Kidney (tissue), 14 donors: Measurements from ENCODE around the gene GRM7. TPM values are rescaled to one million over a fixed set of nuclear protein-coding genes. Genes with fewer than 3 reads are reported as not detected.

Source experiments
- DNase-seq, 5 donors: peaks; one replicate each; pipeline ENCODE4 v3.0.0-alpha.2; 2013 to 2020
- FAIRE-seq: peaks from 2 replicates; lab custom pipeline; 2012; peaks lifted over from hg19 to GRCh38; lab: Jason Lieb, UNC
- H3K27ac ChIP-seq, 2 donors: one replicate each; pipeline ENCODE4 v1.7.0; 2013; ENCODE audit warnings: low read depth in 2 of 2, low read length in 2 of 2, inconsistent platforms in 1 of 2
- H3K27me3 ChIP-seq: one replicate; pipeline ENCODE4 v1.7.1; 2013; ENCODE audit warnings: low read length, inconsistent platforms; ENCODE audit not compliant: control insufficient read depth, insufficient read depth
- H3K36me3 ChIP-seq, 3 donors: one replicate each; pipeline versions ENCODE4 v1.7.0 to v1.7.1; 2013; ENCODE audit warnings: low read length in 3 of 3, control low read depth in 1 of 3, inconsistent platforms in 1 of 3; ENCODE audit not compliant: insufficient read depth in 3 of 3, control insufficient read depth in 2 of 3
- H3K4me1 ChIP-seq, 3 donors: one replicate each; pipeline versions ENCODE4 v1.7.0 to v1.7.1; 2013; ENCODE audit warnings: low read length in 3 of 3, inconsistent platforms in 1 of 3, low read depth in 1 of 3; ENCODE audit not compliant: control insufficient read depth in 2 of 3, insufficient read depth in 2 of 3
- H3K4me3 ChIP-seq, 3 donors: one replicate each; pipeline versions ENCODE4 v1.7.0 to v1.8.1; 2013; ENCODE audit warnings: low read length in 3 of 3, control low read depth in 1 of 3, inconsistent platforms in 1 of 3
- H3K9ac ChIP-seq, 3 donors: one replicate each; pipeline versions ENCODE4 v1.7.0 to v1.7.1; 2013; ENCODE audit warnings: low read length in 3 of 3, control low read depth in 1 of 3, inconsistent platforms in 1 of 3
- H3K9me3 ChIP-seq, 3 donors: one replicate each; pipeline versions ENCODE4 v1.7.0 to v1.7.1; 2013; ENCODE audit warnings: low read length in 3 of 3, control low read depth in 1 of 3, inconsistent platforms in 1 of 3; ENCODE audit not compliant: control insufficient read depth in 2 of 3, insufficient read depth in 1 of 3
- CTCF ChIP-seq: IDR thresholded peaks from 3 replicates; pipeline ENCODE4 v1.5.1; 2012; ENCODE audit warnings: mild to moderate bottlenecking, moderate library complexity, borderline replicate concordance; ENCODE audit not compliant: insufficient read depth; ENCODE audit errors: extremely low read depth
- intact Hi-C: fragments of 100-400 bp; cut with DNase I; formaldehyde crosslinking; loops from one replicate; pipeline ENCODE4 v1.11.1; 2022
- polyA plus RNA-seq: library from polyadenylated mRNA; stranded (reverse); fragments of 350-450 nt; fragmentation: Illumina TruSeq; extraction: RNeasy Lipid Tissue Mini Kit (QIAGEN cat#74804); gene quantifications from one replicate; pipeline ENCODE4 v1.2.3, GENCODE V29; 2014; ENCODE audit warnings: low read depth, low replicate concordance; ENCODE audit not compliant: insufficient read depth
- total RNA-seq: library from RNA; stranded (reverse); fragmentation: NEBNext Ultra II Directional; extraction: Animal tissue kit (Norgen Biotek cat#: 25700); gene quantifications from one replicate; pipeline ENCODE4 v1.2.1, GENCODE V29; 2021
- donor health status: control.
- donor health status: control.
- donor health status: control.
- donor health status: control.
- donor health status: control.
- donor health status: DM: yes; HTN: yes; CAD: no.
- donor health status: Normal renal cell carcinoma (clear cell type).

Gene GRM7
- total and polyA plus RNA-seq, 2 donors from 2014 or later, result 0.16 TPM; not detected in 1

- H3K4me1 ChIP-seq, result peaks cover 0 to 3% (median 2%) of the 10 kb centered on the region in 3 donors
- DNase-seq (peak in 1 of 5 donors; percentile 32), FAIRE-seq (no peak)
- H3K4me3 ChIP-seq, result no peak overlapping the region
- H3K27ac ChIP-seq, result no peak overlapping the region
- intact Hi-C loops, result no loop called here
- H3K9me3 ChIP-seq, result no peaks in the 10 kb centered on the region
- H3K27me3 ChIP-seq, result no peaks in the 10 kb centered on the region
- no peaks in the 10 kb centered on the region for H3K36me3 ChIP-seq
- no peak overlapping the region for H3K9ac ChIP-seq
- TF ChIP-seq CTCF, result no peak
These were observed 333.3 kb downstream of the GRM7 start for GRCh38 chr3:7194071-7194835.

GRCh38 chr3:7195934-7196333, 335.0 kb downstream of the GRM7 start:
- no peak for DNase-seq
- H3K4me1 ChIP-seq, result peaks cover 0 to 3% (median 2%) of the 10 kb centered on the region in 3 donors
- TF ChIP-seq CTCF, result no peak
- H3K36me3 ChIP-seq, result no peaks in the 10 kb centered on the region
- H3K9me3 ChIP-seq, result no peaks in the 10 kb centered on the region
- H3K9ac ChIP-seq, result no peak overlapping the region
- H3K27me3 ChIP-seq, result no peaks in the 10 kb centered on the region
- no peak overlapping the region for H3K4me3 ChIP-seq
- no peak for FAIRE-seq
- intact Hi-C loops, result no loop called here
- H3K27ac ChIP-seq, result no peak overlapping the region

GRCh38 chr3:7201784-7202183, 340.9 kb downstream of the GRM7 start:
- H3K27ac ChIP-seq, result no peak overlapping the region
- no peak for TF ChIP-seq CTCF
- intact Hi-C loops, result no loop called here
- H3K9ac ChIP-seq, result no peak overlapping the region
- no peak overlapping the region for H3K4me3 ChIP-seq
- DNase-seq (no peak), FAIRE-seq (no peak)
- no peaks in the 10 kb centered on the region for H3K36me3 ChIP-seq
- peaks cover 0 to 3% (median 3%) of the 10 kb centered on the region in 3 donors for H3K4me1 ChIP-seq
- no peaks in the 10 kb centered on the region for H3K27me3 ChIP-seq
- H3K9me3 ChIP-seq, result no peaks in the 10 kb centered on the region
